GM18867 (cell line): ENCODE data around the gene TANC1.

Experiments used
- ATAC-seq: cut with Tn5 transposase; IDR thresholded peaks from one replicate; pipeline ENCODE4 v1.9.1; 2021; ENCODE audit warnings: mild to moderate bottlenecking, moderate library complexity; ENCODE audit not compliant: unreplicated experiment

Gene TANC1

GRCh38 chr2:159053161-159054031, 85.0 kb downstream of the TANC1 start:
- ATAC-seq, result no peak

GRCh38 chr2:159054032-159054334, 85.5 kb downstream of the TANC1 start:
- ATAC-seq, result no peak

DNA sequence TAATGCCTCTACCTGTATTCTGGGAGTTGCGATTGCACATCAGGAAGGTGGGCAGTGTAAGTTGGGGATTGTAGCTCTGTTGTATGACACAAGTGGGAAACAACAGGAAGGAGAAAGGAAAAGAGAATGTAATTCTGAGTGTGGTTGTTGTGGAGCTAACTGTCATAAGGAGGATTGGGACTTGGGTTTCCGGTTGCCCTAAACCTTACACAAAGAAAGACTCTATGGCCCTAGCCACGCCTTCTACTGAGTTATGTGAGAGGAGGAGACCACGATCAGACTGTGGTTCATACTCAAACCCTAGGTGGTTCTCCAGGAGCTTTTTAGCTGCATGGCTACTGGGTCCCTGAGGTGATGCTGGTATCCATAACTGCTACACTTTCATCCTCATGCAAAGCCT, 86.5 kb downstream of the TANC1 start:
- no peak for ATAC-seq

DNA sequence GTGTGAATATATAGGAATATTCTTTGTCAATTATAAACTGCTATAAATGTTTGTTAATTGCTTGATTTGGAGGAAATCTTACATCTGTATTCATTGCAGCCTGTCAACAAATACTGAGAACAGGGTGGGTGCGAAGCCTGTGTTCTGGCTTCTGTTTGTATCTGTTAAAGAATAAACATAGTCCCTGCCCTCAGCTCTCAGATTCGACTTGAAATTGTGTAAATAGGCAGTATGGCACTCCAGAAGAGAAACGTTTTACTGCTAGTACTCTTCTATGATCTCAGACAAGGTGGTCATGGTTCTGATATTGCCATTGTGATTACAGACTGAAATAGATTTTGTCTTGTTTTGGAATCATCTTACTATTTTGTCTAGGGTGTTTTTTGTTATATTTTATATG, 92.1 kb downstream of the TANC1 start:
- no peak for ATAC-seq

GRCh38 chr2:159063677-159064076, 95.2 kb downstream of the TANC1 start:
- no peak for ATAC-seq

GRCh38 chr2:159064446-159065301, 96.2 kb downstream of the TANC1 start:
- ATAC-seq, result no peak

GRCh38 chr2:159065313-159065712, 96.9 kb downstream of the TANC1 start:
- no peak for ATAC-seq

GRCh38 chr2:159065891-159066290, 97.5 kb downstream of the TANC1 start:
- ATAC-seq, result no peak

DNA sequence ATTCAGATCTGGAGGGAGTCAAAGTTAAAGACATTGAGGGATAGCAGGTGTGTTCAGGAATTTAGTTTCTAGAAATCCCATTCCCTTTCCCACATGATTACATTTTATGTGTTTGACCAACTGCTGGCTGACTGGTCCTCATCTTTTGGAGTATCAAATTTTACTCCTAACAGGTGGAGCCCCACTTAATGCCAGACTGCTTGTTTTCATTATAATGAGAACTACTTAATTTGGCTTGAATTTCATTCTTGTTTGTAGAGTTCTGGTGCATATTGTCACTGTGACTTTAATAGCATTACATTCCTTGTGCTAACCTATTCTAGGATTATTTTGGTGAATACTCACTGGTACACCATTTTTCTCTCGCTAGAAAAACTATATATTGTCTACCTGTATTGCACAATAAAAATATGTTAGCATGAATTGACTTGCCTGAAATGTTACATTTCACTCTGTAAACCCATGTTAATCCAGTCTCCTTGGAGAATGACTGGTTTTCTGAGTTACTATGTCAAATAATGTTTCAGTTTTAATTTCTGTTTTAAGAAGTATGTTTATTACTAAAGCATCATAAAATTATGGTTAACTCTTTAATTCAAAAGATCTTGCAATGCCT, 98.2 kb downstream of the TANC1 start:
- ATAC-seq, result no peak

- no peak for ATAC-seq
Observed at GRCh38 chr2:159067971-159068370, 99.5 kb downstream of the TANC1 start.

DNA sequence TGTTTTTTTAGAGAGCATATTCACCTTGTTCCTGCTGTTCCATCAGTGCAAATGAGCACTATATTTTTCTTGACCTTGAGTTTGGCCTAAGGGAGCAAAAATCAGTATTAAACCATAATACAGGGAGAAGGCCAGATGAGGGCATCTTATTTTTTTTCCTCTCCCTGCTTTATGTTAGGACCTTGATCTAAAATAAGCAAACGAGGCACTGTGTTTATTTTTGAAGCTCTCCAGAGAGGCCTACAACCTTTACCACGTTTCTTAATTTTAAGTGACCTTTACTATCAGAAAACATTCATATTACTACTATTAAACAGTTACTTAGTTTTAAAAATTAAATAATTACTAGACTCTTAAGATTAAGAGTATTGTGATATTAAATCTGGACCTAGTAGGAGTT, 100.8 kb downstream of the TANC1 start:
- no peak for ATAC-seq

- no peak for ATAC-seq
Observed at GRCh38 chr2:159070235-159070634, 101.8 kb downstream of the TANC1 start.

DNA sequence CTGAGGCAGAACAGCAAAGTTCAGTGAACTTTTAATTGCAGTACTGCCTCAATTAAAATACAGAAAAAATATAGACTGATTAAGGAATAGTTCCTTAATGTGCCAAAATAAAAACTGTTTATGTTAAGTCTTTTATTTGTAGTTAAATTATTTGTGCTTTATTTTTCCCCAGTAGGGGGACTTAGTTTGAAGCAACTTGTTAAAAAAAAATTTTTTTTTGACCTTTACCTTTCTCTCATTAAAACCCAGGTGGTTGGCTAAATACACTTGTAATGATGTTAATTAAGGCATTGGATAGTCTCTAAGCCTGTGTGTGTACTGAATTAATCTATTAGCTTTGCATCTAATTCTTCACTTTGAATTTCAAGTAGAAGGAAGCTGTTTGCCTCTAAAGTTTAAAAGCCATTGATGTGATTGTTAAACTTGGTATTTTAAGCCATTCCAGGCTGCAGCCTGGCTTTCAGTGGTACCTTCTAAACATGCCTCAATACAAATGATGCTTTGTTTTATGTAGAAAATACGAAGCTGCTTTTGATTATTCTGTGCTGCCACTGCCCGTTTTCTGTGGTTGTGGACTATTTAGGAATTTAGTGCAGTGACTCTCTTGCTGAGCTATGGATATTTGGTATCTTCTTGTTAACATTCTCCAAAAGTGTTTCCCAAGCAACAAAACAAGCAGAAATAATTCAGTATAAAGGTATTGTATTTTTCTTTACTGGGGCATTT, 102.9 kb downstream of the TANC1 start:
- ATAC-seq, result no peak

- ATAC-seq, result no peak
Observed at GRCh38 chr2:159072795-159073194, 104.4 kb downstream of the TANC1 start.

DNA sequence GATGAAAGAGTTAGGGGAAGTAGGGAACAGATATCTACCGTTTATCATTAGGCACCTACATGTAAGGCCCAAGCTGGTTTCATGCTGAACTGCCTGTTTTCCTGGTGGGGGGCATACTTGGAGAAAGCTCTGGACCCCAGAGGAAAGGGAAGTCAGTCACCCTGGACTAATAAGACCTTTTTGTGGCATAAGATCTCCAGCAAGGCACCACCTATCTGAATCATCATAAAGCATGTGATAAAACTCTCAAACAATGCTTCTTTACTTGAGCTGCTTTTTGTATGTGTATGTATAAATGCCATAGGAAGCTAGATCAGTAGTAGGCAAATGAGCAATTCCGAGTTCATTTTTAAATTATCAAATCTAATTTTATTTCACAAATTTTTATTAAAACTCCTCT, 104.8 kb downstream of the TANC1 start:
- no peak for ATAC-seq

DNA sequence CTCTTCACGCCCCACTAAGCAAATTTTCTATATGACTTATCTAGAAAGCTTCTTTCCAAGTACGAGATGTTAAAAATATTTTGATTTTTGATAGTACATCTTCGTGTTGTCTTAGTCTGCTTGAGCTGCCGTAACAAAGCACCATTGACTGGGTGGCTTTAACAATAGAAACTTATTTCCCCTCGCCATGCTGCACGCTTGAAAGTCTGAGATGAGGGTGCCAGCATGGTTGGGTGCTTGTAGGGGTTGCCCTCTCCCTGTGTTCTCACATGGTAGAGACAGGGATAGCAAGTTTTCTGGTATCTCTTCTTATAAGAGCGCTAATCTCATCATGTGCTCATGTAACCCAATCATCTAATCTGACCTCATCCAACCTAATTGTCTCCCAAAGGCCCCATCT, 106.2 kb downstream of the TANC1 start:
- no peak for ATAC-seq

DNA sequence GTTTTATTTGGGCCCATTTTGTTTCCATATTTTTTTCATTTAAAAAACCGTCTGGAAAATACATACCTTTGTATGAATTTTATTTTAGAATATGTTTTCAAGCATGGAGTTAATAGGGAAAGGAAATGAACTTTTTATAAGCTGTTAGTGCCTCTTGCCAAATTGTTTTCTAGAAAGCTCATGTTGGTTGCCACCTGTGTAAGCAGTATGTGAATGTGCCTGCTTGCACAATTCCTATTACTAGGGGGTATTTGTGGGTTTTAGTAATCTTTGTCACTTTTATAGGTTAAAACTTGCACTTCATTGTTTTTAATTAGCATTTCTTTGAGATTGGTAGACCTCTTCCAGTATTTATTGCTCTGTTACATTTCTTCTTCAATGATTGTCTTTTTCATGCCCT, 107.3 kb downstream of the TANC1 start:
- ATAC-seq, result no peak

DNA sequence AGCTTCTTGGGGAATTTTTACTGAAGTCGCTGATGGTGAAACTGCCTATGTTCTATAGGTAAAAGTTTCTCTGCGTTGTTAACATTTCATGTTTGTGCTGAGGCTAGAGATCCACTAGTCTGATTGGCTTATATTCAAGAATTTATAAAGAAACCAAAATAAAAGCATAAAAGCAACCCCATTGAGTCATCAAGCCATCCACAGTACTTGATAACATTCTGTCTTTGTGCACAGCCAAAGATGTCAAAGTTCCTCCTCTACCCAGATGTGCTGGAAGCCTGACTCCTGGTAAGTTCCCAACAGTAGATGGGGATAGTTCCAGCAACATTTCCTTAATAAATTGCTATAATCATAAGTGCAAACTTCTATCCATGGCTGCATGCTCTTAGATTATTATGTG, 107.8 kb downstream of the TANC1 start:
- no peak for ATAC-seq

GRCh38 chr2:159077869-159078268, 109.4 kb downstream of the TANC1 start:
- ATAC-seq, result no peak

DNA sequence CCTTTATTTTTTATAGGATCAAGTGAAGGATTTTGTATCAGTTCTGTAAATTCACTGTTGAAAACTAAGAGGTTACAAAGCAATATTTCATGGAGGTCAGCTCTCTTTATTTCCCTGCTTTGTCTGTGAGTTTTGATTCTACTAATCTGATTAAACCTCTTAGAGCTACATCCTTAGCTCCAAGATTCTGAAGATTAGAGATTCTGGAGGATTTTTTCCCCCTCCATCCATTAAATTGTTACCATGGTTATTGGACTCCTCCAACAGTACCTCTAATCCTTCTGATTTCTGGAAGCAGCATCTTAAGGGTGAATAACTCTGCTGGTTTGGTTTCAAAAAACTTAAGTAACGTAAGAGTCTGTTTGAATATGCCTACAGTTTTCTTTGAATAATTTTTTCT, 110.0 kb downstream of the TANC1 start:
- no peak for ATAC-seq

GRCh38 chr2:159080641-159081040, 112.2 kb downstream of the TANC1 start:
- ATAC-seq, result no peak
